Fibroblast of skin of right biceps (primary cell): ENCODE data around the gene MMAB.

Experiments
- DNase-seq: peaks from one replicate; pipeline ENCODE4 v3.0.0-alpha.2; 2013

The MMAB gene

GRCh38 chr12:109601557-109601956 is 28.3 kb upstream of the MMAB start:
- DNase-seq, result no peak

DNA sequence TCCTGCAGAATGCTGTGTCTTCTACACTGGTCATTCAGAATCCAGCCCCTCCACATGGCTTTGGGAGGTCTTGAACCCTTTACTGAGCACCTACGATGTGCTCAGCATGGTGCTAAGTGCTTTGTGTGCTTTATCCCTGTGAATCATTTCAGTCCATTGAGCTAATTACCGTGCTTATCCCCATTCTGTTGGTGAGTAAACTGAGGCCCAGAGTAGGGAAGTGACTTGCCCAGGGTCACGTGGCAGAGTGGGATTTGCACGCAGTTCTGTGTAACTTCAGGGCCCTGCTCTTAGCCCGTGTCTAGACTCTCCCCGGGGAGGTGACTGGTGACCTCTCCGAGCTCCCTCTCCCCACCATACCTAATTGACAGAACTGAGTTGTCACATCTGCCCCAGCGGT is 27.7 kb upstream of the MMAB start:
- DNase-seq, result no peak

GRCh38 chr12:109600481-109600880 is 27.2 kb upstream of the MMAB start:
- no peak for DNase-seq

- DNase-seq, result no peak
Observed at GRCh38 chr12:109599087-109599486, 25.8 kb upstream of the MMAB start.

DNA sequence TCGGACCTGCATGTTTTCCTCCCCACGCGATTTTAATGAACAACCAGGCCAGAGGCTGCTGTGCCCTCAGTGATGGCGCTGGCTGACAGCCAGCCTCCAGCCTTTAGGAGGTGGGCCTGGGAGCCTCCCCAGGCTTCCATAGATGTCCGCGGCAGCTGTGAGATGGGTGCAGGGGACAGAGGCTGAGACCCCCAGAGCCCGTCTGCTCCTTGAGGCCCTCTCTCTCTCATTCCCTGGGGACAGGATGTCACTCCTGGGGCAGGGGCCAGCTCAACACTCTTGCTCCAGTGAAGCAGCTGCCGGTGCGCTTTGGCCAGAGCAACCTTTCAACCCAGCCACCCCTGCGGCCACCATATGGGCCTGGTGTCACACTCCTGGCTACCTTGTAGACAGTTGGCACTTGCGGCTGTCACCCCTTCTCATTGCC is 25.1 kb upstream of the MMAB start:
- DNase-seq, result no peak

DNA sequence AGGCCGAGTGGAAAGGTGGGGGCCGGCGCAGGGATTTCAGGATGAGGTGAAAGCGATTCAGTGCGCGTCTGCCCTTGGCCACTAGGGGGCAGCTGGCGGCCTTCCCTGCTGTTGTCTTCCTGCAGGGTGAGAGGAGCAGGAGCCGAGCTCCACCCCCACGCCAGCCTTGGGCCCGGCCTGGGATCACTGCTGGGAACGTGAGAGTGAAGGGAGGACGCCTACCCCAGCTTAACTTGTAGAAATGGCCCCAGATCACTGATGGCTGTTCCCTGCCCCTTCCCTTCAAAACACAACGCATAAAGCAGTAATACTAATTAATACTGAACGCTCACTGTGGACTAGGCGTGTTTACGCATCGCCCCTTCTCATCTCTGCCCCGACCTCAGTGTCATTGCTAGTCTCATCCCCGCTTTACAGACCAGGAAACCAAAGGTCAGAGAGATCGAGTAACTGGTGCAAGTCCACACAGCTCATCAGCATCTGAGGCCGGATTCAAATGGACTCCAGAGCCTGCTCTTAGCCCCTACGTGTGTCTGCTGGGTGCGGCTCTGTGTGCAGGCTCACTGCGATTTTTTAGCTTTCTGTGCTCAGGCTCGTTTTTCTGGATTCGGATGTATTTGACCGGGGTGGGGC is 24.6 kb upstream of the MMAB start:
- DNase-seq, result peak; percentile 78

GRCh38 chr12:109597414-109597794 is 24.1 kb upstream of the MMAB start:
- no peak for DNase-seq

DNA sequence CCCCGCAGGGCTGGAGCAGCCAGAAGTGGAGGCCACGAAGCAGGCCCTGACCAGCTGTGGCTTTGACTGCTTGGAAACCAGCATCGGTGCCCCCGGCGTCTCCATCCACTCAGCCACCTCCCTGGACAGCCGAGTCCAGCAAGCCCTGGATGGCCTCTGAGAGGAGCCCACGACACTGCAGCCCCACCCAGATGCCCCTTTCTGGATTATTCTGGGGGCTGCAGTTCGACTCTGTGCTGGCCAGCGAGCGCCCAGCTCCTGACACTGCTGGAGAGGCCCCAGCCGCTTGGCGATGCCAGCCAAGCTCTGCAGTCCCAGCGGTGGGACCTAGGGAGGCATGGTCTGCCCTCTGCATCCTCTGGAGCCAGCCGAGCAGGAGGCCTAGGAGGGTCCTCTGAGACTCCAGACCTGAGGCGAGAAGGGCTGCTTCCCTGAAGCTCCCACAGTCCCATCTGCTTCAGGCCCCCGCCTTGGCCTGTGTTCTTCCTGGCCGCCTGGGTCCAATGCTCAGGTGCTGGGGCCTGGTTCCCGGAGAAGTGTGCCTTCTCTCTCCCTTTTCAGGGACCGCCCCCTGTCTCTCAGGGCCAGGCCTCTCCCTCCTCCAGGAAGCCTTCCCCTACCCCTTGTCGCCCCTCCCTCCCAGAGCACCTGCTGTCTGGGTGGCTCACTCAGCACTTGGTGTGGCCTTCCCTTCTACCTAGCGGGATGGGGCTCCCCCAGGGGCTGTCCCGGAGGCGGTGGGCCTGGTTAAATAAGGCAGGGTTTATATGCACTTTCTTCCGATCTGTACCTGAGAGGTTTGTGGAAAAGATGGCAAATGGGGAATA is 23.3 kb upstream of the MMAB start:
- no peak for DNase-seq

GRCh38 chr12:109595321-109595902 is 22.1 kb upstream of the MMAB start:
- no peak for DNase-seq

- no peak for DNase-seq
Observed at GRCh38 chr12:109594556-109595317, 21.4 kb upstream of the MMAB start.

DNA sequence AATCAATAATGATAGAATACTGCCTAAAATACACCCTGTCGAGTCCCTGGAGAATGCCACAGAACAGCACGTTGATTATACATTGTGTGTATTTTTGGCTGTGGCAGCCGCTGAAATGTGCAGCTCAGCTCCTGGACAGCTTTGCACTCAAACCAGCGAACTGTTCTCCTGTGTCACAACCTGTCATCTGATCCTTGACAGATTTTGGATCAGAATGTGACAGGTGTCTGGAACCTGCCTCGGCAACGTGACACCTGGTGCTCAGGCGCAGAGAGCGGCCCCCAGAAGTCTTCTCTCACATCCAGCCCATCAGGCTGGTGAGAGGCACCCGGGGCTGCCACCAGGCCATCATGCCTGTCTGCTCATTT is 19.6 kb upstream of the MMAB start:
- no peak for DNase-seq

DNA sequence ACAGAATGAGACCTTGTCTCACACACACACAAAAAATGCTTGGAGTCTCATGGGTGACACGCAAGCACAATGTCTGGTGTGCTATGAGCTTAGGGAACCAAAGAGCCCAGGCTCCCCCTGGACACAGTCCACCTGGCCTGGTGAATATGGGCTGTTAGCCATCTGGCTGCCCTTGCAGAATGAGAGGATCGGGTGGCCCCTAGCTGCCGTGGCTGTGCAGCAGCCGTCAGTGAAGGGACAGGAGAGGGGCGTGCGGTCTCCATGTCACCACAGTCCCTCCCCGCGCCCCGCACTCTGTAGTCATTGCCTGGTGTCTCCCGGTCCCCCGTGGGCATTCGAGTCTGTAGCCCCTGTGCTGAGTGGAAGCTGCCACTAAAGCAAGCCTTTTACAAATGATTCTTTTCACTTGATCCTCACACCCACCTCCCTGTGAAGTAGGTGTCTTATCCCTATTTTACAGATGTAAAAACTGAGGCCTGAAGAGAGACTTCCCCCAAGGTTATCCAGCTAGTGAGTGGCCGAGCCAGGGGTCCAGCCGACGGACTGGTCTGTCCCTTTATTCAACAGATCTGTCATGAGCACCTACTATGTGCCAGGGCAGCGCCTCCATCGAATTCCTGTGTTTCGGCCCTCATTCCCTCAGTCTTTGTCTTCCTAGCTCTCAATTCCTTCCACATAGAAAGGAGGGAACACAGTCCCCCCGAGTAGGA is 19.0 kb upstream of the MMAB start:
- no peak for DNase-seq

- DNase-seq, result no peak
Observed at GRCh38 chr12:109591041-109591440, 17.7 kb upstream of the MMAB start.

- DNase-seq, result no peak
Observed at GRCh38 chr12:109590566-109590965, 17.3 kb upstream of the MMAB start.

DNA sequence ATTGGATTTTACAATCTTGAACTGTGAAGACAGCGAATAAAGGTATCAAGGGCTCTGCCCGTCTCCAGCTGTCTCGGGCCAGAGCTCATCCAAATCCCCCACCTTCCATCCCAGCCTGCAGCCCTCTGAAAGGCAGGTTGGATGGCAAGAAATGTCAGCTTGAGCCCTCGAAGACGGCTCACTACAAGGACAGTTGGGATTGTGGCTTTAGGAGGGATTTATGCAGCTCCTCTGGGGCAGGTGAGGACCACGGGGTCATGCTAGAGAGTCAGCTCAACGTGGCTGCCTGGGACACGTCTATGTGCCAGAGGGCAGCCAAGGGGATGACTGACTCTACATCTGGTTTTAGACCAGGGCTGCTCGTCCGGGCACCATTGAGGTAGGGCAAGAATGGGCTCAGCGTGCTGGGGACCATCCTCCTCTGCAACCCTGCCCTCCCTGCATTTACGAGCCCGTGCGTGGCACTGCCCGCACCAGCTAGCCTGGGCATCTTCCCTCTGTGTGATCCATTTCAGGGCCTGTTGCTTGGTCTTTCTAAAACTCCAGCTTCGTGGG is 16.5 kb upstream of the MMAB start:
- no peak for DNase-seq

- DNase-seq, result no peak
Observed at GRCh38 chr12:109589240-109589590, 15.9 kb upstream of the MMAB start.

DNA sequence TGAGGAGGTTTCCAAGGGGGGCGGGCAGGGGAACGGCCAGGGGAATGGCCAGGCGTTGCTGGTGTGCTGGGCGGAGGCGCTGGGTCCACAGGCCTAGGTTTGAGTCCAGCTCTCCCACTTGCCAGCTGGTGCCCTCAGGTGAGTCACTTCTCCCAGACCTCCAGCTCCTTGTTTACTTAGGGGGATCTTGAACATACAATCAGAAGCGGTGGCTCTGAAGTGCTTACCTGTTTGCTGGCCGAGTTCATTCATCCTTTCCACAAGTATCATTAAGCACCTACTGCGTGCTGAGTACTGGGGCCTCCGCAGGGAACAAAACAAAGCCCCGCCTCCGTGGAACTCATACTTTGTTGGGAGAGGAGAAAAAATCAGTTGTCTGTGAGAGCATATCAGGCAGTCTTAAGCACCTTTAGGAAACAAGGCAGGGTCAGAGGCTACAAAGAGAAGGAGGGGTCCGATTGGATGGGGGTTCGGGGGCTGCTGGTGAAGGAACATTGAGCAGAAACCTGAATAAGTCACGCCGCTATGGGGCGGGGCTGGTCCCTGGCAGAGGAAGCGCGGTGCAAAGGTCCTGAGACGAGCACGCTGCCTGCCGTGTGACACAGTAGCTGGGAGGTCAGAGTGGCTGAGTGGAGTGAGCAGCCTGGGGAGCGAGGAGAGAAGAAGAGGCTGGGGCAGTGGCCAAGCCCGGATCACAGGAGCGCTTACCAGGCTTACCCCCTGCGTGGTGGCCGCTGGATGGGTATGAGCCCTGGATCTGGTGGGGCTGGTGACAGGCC is 15.3 kb upstream of the MMAB start:
- DNase-seq, result no peak

DNA sequence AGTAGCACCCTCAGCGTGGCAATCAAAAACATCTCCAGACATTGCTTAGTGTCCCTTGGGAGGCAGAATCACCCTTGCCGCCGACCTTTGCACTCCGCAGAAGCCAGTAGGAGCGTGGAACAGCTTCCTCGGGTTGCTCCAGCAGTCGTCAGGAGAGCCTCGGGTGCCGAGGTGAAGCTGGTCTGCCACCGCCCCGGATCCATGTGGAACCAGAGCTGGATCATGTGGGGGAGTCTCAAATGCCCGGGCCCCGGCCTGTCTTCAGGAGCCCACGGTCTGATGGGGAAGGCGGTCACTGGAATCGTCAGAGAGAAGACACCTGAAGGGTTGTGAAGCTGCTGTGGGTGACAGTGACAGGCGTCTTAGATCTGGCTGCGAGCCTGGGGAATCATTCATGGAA is 14.6 kb upstream of the MMAB start:
- DNase-seq, result no peak

GRCh38 chr12:109586385-109587296 is 13.3 kb upstream of the MMAB start:
- DNase-seq, result no peak

- DNase-seq, result no peak
Observed at GRCh38 chr12:109583733-109584132, 10.4 kb upstream of the MMAB start.

DNA sequence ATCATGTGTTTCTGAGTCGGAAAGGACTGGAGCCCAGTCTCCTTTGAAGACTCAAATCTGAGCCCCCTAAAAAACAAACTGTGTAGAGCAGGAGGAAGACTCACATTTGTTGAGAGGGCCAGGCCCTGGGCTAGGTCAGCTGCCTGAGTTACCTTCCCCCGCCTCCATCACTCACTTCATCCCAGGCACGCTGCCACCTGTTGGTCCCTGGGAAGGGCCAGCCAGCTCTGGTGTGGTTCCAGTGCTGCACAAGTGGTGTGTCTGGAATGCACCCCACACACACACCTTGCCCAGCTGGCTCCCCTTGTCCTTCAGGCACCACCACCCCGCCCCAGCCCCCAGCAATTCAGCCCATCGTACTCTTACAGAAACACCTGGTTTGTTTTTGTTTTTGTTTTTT is 9.3 kb upstream of the MMAB start:
- no peak for DNase-seq
